ENCODE data around the gene THAP4. TPM values are rescaled to one million over a fixed set of nuclear protein-coding genes. Genes with fewer than 3 reads are reported as not detected.
A peak's percentile ranks its signal among the peaks of the same experiment; 100 is the strongest.

The THAP4 gene
- total RNA-seq, 1 donor from 2014 or later: 68.8 TPM

GRCh38 chr2:241627675-241628074, 9.3 kb downstream of the THAP4 start:
- intact Hi-C loops (cut with micrococcal nuclease): no loop called here
- DNase-seq: no peak
- TF ChIP-seq, protein P1, sequence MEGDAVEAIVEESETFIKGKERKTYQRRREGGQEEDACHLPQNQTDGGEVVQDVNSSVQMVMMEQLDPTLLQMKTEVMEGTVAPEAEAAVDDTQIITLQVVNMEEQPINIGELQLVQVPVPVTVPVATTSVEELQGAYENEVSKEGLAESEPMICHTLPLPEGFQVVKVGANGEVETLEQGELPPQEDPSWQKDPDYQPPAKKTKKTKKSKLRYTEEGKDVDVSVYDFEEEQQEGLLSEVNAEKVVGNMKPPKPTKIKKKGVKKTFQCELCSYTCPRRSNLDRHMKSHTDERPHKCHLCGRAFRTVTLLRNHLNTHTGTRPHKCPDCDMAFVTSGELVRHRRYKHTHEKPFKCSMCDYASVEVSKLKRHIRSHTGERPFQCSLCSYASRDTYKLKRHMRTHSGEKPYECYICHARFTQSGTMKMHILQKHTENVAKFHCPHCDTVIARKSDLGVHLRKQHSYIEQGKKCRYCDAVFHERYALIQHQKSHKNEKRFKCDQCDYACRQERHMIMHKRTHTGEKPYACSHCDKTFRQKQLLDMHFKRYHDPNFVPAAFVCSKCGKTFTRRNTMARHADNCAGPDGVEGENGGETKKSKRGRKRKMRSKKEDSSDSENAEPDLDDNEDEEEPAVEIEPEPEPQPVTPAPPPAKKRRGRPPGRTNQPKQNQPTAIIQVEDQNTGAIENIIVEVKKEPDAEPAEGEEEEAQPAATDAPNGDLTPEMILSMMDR (IDR thresholded peaks at IDR 0.05; ENCODE audit: borderline replicate concordance): no peak
- Histone ChIP-seq H3K4me1 (no peaks in the 10 kb centered on the region), H3K4me3 (no peak overlapping the region), H3K27me3 (ENCODE audit: low read depth) (no peaks in the 10 kb centered on the region), H3K36me3 (peaks cover 36% of the 10 kb centered on the region), H3K27ac (replicated peaks) (no peak overlapping the region), H3K9me3 (replicated peaks) (no peaks in the 10 kb centered on the region)

DNA sequence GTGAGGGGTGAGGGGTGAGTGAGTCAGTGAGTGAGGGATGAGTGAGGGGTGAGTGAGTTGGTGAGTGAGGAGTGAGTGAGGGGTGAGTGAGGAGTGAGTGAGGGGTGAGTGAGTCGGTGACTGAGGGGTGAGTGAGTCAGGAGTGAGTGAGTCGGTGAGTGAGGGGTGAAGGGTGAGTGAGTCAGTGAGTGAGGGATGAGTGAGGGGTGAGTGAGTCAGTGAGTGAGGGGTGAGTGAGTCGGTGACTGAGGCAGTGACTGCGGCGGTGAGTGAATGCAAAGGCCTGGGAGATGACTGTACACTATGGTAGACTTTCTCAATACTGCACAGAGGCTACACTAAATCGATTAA, 16.6 kb downstream of the THAP4 start:
- Histone ChIP-seq H3K4me3 (no peak overlapping the region), H3K27me3 (ENCODE audit: low read depth) (no peaks in the 10 kb centered on the region), H3K4me1 (peaks cover 40% of the 10 kb centered on the region), H3K9me3 (replicated peaks) (no peaks in the 10 kb centered on the region), H3K27ac (replicated peaks) (no peak overlapping the region), H3K36me3 (no peaks in the 10 kb centered on the region)
- no peak for DNase-seq
- intact Hi-C loops (cut with micrococcal nuclease): no loop called here
- TF ChIP-seq, protein P1 (IDR thresholded peaks at IDR 0.05; ENCODE audit: borderline replicate concordance): no peak

- intact Hi-C loops (cut with micrococcal nuclease): no loop called here
- TF ChIP-seq, protein P1 (IDR thresholded peaks at IDR 0.05; ENCODE audit: borderline replicate concordance): no peak
- Histone ChIP-seq H3K9me3 (replicated peaks) (no peaks in the 10 kb centered on the region), H3K4me1 (peaks cover 41% of the 10 kb centered on the region), H3K27me3 (ENCODE audit: low read depth) (no peaks in the 10 kb centered on the region), H3K36me3 (no peaks in the 10 kb centered on the region), H3K4me3 (no peak overlapping the region), H3K27ac (replicated peaks) (peak overlapping the region; percentile 91)
- no peak for DNase-seq
Observed at GRCh38 chr2:241619597-241620418, 17.1 kb downstream of the THAP4 start.

GRCh38 chr2:241618829-241619228, 18.1 kb downstream of the THAP4 start:
- DNase-seq: no peak
- Histone ChIP-seq H3K27ac (replicated peaks) (peak overlapping the region; percentile 91), H3K4me3 (no peak overlapping the region), H3K36me3 (no peaks in the 10 kb centered on the region), H3K4me1 (peaks cover 43% of the 10 kb centered on the region), H3K27me3 (ENCODE audit: low read depth) (no peaks in the 10 kb centered on the region), H3K9me3 (replicated peaks) (no peaks in the 10 kb centered on the region)
- TF ChIP-seq, protein P1 (IDR thresholded peaks at IDR 0.05; ENCODE audit: borderline replicate concordance): no peak
- intact Hi-C loops (cut with micrococcal nuclease): no loop called here

DNA sequence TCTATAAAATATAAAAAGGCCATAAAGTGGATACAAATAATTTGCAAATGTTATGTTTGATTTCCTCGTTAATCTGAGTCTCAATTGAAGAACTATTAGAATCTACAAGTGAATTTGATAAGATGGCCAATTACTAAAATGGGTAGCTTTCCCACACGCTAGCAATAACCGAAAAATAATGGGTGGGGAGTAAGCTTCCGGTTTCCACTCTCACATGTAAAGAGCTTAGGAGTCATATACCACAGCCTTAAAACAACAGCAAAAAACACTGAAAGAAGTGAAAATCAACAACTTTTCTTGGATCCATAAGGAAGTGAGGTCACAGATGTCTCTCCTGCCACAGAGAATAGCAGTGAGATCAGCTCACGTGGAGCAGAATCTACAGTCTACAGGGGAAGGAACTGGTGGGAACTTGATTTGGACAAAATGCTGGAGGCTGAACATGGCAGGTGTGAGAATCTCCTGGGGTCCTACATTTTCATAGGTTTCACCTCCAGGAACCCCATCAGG, 18.6 kb downstream of the THAP4 start:
- H3K9me3 ChIP-seq (replicated peaks): no peaks in the 10 kb centered on the region
- no peaks in the 10 kb centered on the region for H3K27me3 ChIP-seq (ENCODE audit: low read depth)
- H3K36me3 ChIP-seq: no peaks in the 10 kb centered on the region
- intact Hi-C loops (cut with micrococcal nuclease): no loop called here
- DNase-seq: no peak
- H3K27ac ChIP-seq (replicated peaks): peak overlapping the region; percentile 91
- H3K4me1 ChIP-seq: peaks cover 48% of the 10 kb centered on the region
- peak overlapping the region; percentile 59 for H3K4me3 ChIP-seq
- TF ChIP-seq, protein P1 (IDR thresholded peaks at IDR 0.05; ENCODE audit: borderline replicate concordance): no peak

Data from left ventricle myocardium inferior (tissue), 1 donor.